Upper lobe of left lung (tissue), 4 donors: Measurements from ENCODE around the gene OSBPL3.

Experiments
- CTCF ChIP-seq, 6 experiments: fragments of 450-650 bp in 4 of 6; fragments of 200-600 bp in 2 of 6; sonication (generic) in 2 of 6; IDR thresholded peaks; one replicate each; pipeline ENCODE4 v1.5.1; 2016 to 2019; ENCODE audit warnings: antibody characterized with exemption in 6 of 6
- POLR2A ChIP-seq, 4 donors: fragments of 450-650 bp; IDR thresholded peaks; one replicate each; pipeline ENCODE4 v1.5.1; 2016 to 2017; ENCODE audit warnings: antibody characterized with exemption in 4 of 4, mild to moderate bottlenecking in 2 of 4

- TF ChIP-seq POLR2A (IDR thresholded peaks at IDR 0.05): no peak
- no peak for TF ChIP-seq CTCF (IDR thresholded peaks at IDR 0.05)
Observed at GRCh38 chr7:24883622-24884013, 96.4 kb downstream of the OSBPL3 start.
